Stimulated activated naive CD8-positive, alpha-beta T cell treated with anti-CD3 and anti-CD28 coated beads, Interleukin-15, amount 100 ng/mL, for 72 hours (primary cell): Measurements from ENCODE around the gene DUS2.
A peak's percentile ranks its signal among the peaks of the same experiment; 100 is the strongest.
"Not testable (repeated sequence)": the region's sequence is repeated elsewhere in the genome, so short reads cannot be mapped to it uniquely, and the experiment has no call there.

Experiments
- ATAC-seq: fragments of 150-1000 bp; cut with Tn5 transposase; 2 replicates; pipeline ENCODE4 v1.10.0; 2021; ENCODE audit warnings: mild to moderate bottlenecking, moderate library complexity
- DNase-seq, 2 donors: peaks; one replicate each; pipeline ENCODE4 v3.0.0; 2021 to 2022
- H3K27ac Mint-ChIP-seq, 2 donors: one replicate each; pipeline ENCODE4 v1.8.0; 2022; ENCODE audit warnings: mild to moderate bottlenecking in 2 of 2, mixed read lengths in 2 of 2, moderate library complexity in 2 of 2
- H3K27me3 Mint-ChIP-seq: one replicate; pipeline ENCODE4 v1.8.0; 2022; ENCODE audit warnings: mixed read lengths
- H3K4me1 Mint-ChIP-seq: one replicate; pipeline ENCODE4 v1.8.0; 2022; ENCODE audit warnings: mild to moderate bottlenecking, mixed read lengths
- H3K4me3 Mint-ChIP-seq, 2 donors: one replicate each; pipeline ENCODE4 v1.8.0; 2022; ENCODE audit warnings: mild to moderate bottlenecking in 2 of 2, mixed read lengths in 2 of 2, moderate library complexity in 1 of 2
- H3K9me3 Mint-ChIP-seq, 2 donors: one replicate each; pipeline ENCODE4 v1.8.0; 2022; ENCODE audit warnings: mixed read lengths in 2 of 2

Gene DUS2

GRCh38 chr16:68107230-68107928 is 84.3 kb downstream of the DUS2 start:
- not testable (repeated sequence) for H3K4me3 Mint-ChIP-seq, H3K27ac Mint-ChIP-seq, ATAC-seq, DNase-seq, H3K27me3 Mint-ChIP-seq
- H3K4me1 Mint-ChIP-seq, result peaks cover 86% of the 10 kb centered on the region
- H3K9me3 Mint-ChIP-seq, result peaks cover 29 to 55% of the 10 kb centered on the region in 2 donors

DNA sequence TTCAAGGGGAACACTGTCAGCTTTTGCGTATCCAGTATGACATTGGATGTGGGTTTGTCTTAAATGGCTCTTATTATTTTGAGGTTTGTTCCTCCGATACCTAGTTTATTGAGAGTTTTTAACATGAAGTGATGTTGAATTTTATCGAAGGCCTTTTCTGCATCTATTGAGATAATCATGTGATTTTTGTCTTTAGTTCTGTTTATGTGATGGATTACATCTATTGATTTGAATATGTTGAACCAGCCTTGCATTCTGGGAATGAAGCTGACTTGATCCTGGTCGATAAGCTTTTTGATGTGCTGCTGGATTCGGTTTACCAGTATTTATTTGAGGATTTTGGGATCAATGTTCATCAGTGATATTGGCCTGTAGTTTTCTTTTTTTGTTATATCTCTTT is 86.1 kb downstream of the DUS2 start:
- ATAC-seq, H3K27ac Mint-ChIP-seq, H3K4me3 Mint-ChIP-seq, H3K27me3 Mint-ChIP-seq, DNase-seq: not testable (repeated sequence)
- peaks cover 91% of the 10 kb centered on the region for H3K4me1 Mint-ChIP-seq
- peaks cover 29 to 55% of the 10 kb centered on the region in 2 donors for H3K9me3 Mint-ChIP-seq

- Mint-ChIP-seq H3K4me3 (peak overlapping the region in 1 of 2 donors; percentile 40), H3K4me1 (peaks cover 91% of the 10 kb centered on the region), H3K9me3 (peaks cover 29 to 49% of the 10 kb centered on the region in 2 donors)
- not testable (repeated sequence) for DNase-seq, ATAC-seq, H3K27ac Mint-ChIP-seq, H3K27me3 Mint-ChIP-seq
Observed at GRCh38 chr16:68110611-68111010, 87.5 kb downstream of the DUS2 start.

DNA sequence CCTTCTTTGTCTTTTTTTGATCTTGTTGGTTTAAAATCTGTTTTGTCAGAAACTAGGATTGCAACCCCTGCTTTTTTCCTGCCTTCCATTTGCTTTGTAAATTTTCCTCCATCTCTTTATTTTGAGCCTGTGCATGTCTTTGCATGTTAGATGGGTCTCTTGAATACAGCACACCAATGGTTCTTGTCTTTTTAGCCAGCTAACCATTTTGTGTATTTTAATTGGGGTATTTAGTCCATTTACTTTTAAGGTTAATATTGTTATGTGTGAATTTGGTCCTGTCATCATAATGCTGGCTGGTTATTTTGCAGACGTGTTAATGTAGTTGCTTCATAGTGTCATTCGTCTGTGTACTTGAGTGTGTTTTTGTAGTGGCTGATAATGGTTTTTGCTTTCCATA is 88.3 kb downstream of the DUS2 start:
- Mint-ChIP-seq H3K4me3 (no peak overlapping the region), H3K9me3 (peaks cover 29 to 47% of the 10 kb centered on the region in 2 donors), H3K4me1 (peaks cover 89% of the 10 kb centered on the region), H3K27me3 (no peaks in the 10 kb centered on the region), H3K27ac (no peak overlapping the region)
- DNase-seq (no peak), ATAC-seq (no peak)

- Mint-ChIP-seq H3K9me3 (peaks cover 26 to 37% of the 10 kb centered on the region in 2 donors), H3K27ac (peak overlapping the region in 1 of 2 donors; percentile 17), H3K27me3 (no peaks in the 10 kb centered on the region), H3K4me3 (peak overlapping the region in 1 of 2 donors; percentile 22), H3K4me1 (peaks cover 90% of the 10 kb centered on the region)
- ATAC-seq (no peak), DNase-seq (no peak)
Observed at GRCh38 chr16:68113059-68113761, 90.1 kb downstream of the DUS2 start.

DNA sequence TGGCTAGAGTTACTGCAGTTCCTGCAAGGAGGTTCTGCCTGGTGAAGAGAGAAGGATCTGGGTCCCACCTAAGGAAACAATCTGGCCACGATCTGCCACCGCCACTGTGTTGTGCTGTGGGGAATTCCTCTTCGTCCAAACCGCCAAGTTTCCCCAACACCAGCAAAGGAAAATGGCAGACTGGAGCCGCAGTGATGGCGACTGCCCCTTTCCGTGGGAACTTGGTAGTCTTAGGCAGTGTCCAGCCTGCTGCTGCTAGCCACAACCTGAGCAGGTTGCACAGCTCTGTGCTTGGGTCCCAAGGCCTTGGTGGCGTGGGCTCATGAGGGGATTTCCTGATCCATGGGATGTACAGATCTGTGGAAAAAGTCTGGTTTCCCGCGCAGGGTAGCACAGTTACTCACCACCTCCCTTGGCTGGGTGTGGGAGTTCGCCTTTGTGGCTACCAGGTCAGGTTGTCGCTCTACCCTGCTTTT is 90.7 kb downstream of the DUS2 start:
- no peak for DNase-seq
- Mint-ChIP-seq H3K27ac (no peak overlapping the region), H3K9me3 (peaks cover 25 to 32% of the 10 kb centered on the region in 2 donors), H3K27me3 (no peaks in the 10 kb centered on the region), H3K4me3 (no peak overlapping the region), H3K4me1 (peaks cover 91% of the 10 kb centered on the region)
- ATAC-seq, result no peak

GRCh38 chr16:68114939-68115338 is 91.9 kb downstream of the DUS2 start:
- Mint-ChIP-seq H3K4me1 (peaks cover 91% of the 10 kb centered on the region), H3K9me3 (peaks cover 17 to 20% of the 10 kb centered on the region in 2 donors)
- not testable (repeated sequence) for H3K27me3 Mint-ChIP-seq, H3K27ac Mint-ChIP-seq, H3K4me3 Mint-ChIP-seq, ATAC-seq, DNase-seq

DNA sequence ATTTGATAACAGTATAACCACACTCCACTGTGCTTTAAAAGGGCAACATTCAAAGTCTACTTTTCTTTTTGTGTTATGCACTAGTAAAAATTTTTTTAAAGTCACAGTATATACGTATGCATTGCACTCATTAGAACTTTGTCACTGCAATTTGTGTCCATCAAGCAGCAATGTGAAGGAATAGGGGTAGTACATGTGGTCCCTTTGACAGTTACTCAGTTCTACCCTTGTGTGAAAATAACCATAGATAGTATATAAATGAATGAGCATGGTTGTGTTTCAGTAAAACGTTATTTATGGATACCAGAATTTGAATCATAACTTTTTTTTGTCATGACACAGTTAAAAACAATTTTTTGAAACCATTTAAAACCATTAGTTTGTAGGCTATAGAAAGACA is 92.8 kb downstream of the DUS2 start:
- Mint-ChIP-seq H3K27ac (no peak overlapping the region), H3K4me1 (peaks cover 91% of the 10 kb centered on the region), H3K9me3 (peaks cover 11 to 12% of the 10 kb centered on the region in 2 donors), H3K27me3 (no peaks in the 10 kb centered on the region), H3K4me3 (peak overlapping the region in 1 of 2 donors; percentile 12)
- ATAC-seq, result peak; percentile 71
- no peak for DNase-seq

GRCh38 chr16:68116256-68116867 is 93.3 kb downstream of the DUS2 start:
- no peak for DNase-seq
- Mint-ChIP-seq H3K9me3 (peaks cover 6 to 7% of the 10 kb centered on the region in 2 donors), H3K27ac (no peak overlapping the region), H3K27me3 (no peaks in the 10 kb centered on the region), H3K4me1 (peaks cover 86% of the 10 kb centered on the region), H3K4me3 (no peak overlapping the region)
- ATAC-seq, result peak; percentile 72

DNA sequence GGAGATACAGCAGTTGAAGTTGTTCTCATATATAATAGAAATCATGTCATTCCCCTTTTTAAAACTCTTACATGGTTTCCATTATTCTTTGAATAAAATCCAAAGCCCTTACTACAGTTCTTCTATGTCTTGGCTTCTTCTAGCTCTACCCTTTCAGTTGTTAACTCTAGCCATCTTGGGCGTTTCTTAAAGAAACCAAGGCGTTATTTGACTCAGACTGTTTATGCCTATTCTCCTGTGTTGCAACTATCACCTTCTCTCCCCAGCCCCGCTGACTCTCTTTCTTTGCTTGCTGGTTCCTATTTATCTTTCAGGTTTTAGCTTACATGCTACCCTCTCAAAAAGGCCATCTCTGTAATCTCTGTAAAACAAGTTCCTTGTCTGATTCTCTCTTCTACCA is 94.8 kb downstream of the DUS2 start:
- DNase-seq (no peak), ATAC-seq (peak; percentile 53)
- Mint-ChIP-seq H3K27ac (no peak overlapping the region), H3K27me3 (no peaks in the 10 kb centered on the region), H3K4me3 (no peak overlapping the region), H3K4me1 (peaks cover 86% of the 10 kb centered on the region), H3K9me3 (no peaks in the 10 kb centered on the region)

DNA sequence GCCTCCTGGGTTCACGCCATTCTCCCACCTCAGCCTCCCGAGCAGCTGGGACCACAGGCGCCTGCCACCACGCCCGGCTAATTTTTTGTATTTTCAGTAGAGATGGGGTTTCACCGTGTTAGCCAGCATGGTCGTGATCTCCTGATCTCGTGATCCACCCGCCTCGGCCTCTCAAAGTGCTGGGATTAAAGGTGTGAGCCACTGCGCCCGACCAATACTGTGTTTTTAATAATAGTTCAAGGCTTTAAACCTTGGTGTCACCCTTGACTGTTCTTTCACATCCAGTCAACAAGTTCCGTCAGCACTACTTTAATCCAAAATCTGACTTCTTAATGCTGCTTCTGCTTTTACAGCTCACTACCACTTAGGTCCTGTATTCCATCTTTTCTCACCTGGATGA is 95.9 kb downstream of the DUS2 start:
- not testable (repeated sequence) for ATAC-seq, H3K9me3 Mint-ChIP-seq, H3K4me3 Mint-ChIP-seq, H3K27me3 Mint-ChIP-seq, DNase-seq
- Mint-ChIP-seq H3K4me1 (peaks cover 75% of the 10 kb centered on the region), H3K27ac (peak overlapping the region in 1 of 2 donors; percentile 29)

DNA sequence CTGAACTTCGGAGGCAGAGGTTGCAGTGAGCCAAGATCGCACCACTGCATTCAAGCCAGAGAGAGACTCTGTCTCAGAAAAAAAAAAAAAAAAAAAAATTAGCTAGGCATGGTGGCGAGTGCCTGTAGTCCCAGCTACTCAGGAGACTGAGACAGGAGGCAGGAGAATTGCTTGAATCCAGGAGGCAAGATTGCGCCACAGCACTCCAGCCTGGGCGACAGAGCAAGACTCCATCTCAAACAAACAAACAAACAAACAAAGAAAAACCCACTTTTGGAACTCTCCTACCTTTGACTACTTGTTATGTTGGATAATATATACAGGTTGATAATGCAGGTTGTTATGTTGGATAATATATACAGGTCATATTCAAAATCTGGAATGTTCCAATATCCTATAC is 97.4 kb downstream of the DUS2 start:
- not testable (repeated sequence) for H3K4me3 Mint-ChIP-seq, DNase-seq, H3K9me3 Mint-ChIP-seq, H3K27ac Mint-ChIP-seq, ATAC-seq, H3K27me3 Mint-ChIP-seq
- peaks cover 65% of the 10 kb centered on the region for H3K4me1 Mint-ChIP-seq

- peaks cover 67% of the 10 kb centered on the region for H3K4me1 Mint-ChIP-seq
- ATAC-seq, result peak; percentile 69
- H3K4me3 Mint-ChIP-seq, result no peak overlapping the region
- H3K9me3 Mint-ChIP-seq, result no peaks in the 10 kb centered on the region
- H3K27ac Mint-ChIP-seq, result no peak overlapping the region
- DNase-seq, result no peak
- H3K27me3 Mint-ChIP-seq, result no peaks in the 10 kb centered on the region
Observed at GRCh38 chr16:68126395-68126794, 103.3 kb downstream of the DUS2 start.

DNA sequence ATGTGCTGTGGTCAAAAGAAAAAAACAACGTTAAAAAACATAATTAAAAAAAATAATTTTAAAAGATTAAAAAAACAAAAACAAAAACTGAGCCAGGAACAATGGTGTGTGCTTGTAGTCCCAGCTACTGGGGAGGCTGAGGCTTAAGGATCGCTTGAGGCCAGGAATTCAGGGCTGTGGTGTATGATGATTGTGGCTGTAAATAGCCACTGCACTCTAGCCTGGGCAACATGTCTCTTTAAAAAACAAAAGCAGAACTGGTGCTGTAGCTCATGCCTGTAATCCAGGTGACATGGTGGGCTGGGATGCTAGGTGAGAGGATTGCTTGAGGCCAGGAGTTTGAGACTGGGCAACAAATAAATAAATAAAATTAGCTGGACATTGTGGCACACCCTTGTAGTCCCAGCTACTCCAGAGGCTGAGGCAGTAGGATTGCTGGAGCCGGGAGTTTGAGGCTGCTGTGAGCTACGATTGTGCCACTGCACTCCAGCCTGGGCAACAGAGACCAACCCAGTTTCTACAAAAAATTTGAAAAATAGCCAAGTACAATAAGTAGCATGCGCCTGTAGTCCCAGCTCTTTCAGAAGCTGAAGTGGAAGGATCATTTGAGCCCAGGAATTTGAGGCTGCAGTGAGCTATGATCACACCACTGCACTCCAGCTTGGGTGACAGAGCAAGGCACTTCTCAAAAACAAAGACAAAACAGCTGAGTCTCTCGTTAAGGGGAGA is 105.7 kb downstream of the DUS2 start:
- Mint-ChIP-seq H3K9me3 (no peaks in the 10 kb centered on the region), H3K27me3 (no peaks in the 10 kb centered on the region), H3K4me1 (peaks cover 69% of the 10 kb centered on the region), H3K4me3 (no peak overlapping the region), H3K27ac (no peak overlapping the region)
- ATAC-seq (no peak), DNase-seq (no peak)
